Right atrium auricular region (tissue), 2 donors: ENCODE results near the gene TRNT1. TPM values are rescaled to one million over a fixed set of nuclear protein-coding genes. Genes with fewer than 3 reads are reported as not detected.

Experiments used
- DNase-seq: peaks from one replicate; pipeline ENCODE4 v3.0.0-alpha.2; 2019; ENCODE audit warnings: low spot score
- H3K27ac ChIP-seq, 2 donors: fragments of 200-600 bp; sonication (generic); 1 replicate in 1 of 2; 2 replicates in 1 of 2; pipeline ENCODE4 v1.5.1; 2016 to 2019
- H3K27me3 ChIP-seq, 2 donors: fragments of 200-600 bp; sonication (generic); one replicate each; pipeline versions ENCODE4 v1.5.1 to v1.6.0; 2017 to 2019
- H3K36me3 ChIP-seq: fragments of 200-600 bp; sonication (generic); one replicate; pipeline ENCODE4 v1.5.1; 2016
- H3K4me1 ChIP-seq, 2 donors: fragments of 200-600 bp; sonication (generic); one replicate each; pipeline versions ENCODE4 v1.5.1 to v1.6.0; 2017 to 2019
- H3K4me3 ChIP-seq, 2 donors: fragments of 200-600 bp; sonication (generic); 1 replicate in 1 of 2; 2 replicates in 1 of 2; pipeline ENCODE4 v1.5.1; 2017 to 2019; ENCODE audit warnings: mild to moderate bottlenecking in 1 of 2, moderate library complexity in 1 of 2
- H3K9me3 ChIP-seq, 2 donors: fragments of 200-600 bp; sonication (generic); one replicate each; pipeline ENCODE4 v1.5.1; 2019
- total RNA-seq, 2 donors: library from RNA; depleted of rRNA; stranded (reverse); fragments of >200 nt; gene quantifications; one replicate each; pipeline ENCODE4 v1.1.0, GENCODE V29; 2016
- TF ChIP-seq, protein P1 (sequence below), 2 donors: fragments of 200-600 bp; sonication (generic); IDR thresholded peaks; one replicate each; pipeline ENCODE4 v1.5.1; 2019; ENCODE audit warnings: antibody characterized with exemption in 2 of 2

TRNT1 gene
- total RNA-seq, 2 donors from 2014 or later = 5.8 to 7.9 TPM

DNA sequence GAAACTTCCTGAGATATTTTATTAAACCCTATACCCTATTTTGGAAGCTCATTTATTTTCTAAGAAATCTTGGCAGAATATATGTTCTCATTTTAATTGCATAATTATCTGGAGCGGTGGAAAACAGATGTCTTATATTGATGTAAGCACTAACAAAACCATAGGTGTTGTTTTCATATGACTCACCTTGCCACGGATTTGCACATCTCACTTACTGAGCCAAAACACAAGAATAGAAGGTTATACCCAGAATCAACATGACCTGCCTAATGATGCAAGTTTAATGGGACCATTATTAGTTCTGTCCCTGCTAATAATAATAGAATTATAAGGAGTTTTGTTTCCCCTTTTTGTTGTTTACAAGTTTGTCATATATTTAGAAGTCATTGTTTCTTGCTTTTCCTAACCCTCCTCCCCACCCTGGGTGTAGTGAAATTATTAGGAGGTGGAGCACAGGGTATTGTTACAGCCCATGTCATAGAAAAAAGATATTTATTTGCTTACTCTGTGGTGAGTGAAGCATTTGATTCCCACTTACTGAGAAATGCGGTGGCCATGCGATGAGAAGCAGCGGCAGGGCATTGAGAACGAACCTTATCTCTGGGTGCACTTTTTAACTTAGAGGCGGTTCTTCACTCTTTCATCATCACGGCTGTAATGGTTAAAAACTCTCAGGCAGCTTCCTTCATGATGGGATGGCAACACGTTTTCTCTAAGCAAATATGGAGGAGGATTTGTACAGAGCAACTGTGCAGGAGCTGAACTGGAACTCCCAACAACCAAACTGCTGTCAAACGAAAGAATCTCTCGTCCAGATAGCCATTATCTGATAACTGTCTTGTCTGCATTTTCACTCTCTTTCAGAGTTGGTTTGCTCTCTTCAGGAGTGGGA, 17.1 kb upstream of the TRNT1 start:
- Histone ChIP-seq H3K9me3 (no peaks in the 10 kb centered on the region), H3K4me3 (peak overlapping the region; percentile 28 to 37), H3K36me3 (no peaks in the 10 kb centered on the region), H3K27ac (peak overlapping the region; percentile 32 to 55), H3K4me1 (peaks cover 0 to 8% of the 10 kb centered on the region in 2 donors), H3K27me3 (no peaks in the 10 kb centered on the region)
- TF ChIP-seq, protein P1, sequence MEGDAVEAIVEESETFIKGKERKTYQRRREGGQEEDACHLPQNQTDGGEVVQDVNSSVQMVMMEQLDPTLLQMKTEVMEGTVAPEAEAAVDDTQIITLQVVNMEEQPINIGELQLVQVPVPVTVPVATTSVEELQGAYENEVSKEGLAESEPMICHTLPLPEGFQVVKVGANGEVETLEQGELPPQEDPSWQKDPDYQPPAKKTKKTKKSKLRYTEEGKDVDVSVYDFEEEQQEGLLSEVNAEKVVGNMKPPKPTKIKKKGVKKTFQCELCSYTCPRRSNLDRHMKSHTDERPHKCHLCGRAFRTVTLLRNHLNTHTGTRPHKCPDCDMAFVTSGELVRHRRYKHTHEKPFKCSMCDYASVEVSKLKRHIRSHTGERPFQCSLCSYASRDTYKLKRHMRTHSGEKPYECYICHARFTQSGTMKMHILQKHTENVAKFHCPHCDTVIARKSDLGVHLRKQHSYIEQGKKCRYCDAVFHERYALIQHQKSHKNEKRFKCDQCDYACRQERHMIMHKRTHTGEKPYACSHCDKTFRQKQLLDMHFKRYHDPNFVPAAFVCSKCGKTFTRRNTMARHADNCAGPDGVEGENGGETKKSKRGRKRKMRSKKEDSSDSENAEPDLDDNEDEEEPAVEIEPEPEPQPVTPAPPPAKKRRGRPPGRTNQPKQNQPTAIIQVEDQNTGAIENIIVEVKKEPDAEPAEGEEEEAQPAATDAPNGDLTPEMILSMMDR (IDR thresholded peaks at IDR 0.05) = no peak
- no peak for DNase-seq

DNA sequence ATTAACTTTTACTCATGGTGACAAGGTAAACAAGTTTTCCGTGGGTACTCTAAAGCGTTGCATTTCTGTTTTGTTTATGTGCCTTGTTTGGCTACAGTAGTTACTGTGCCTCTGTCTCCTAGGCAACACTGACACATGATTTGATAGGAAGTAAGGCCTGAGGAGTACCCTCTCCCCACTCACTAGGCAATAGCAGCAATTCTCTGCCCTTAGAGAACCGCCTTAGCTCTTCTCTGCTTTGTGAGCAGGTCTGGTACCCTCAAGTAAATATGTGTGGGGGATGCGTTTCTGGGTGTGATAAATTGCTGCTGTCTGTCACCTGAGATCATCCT, 16.5 kb upstream of the TRNT1 start, which contains the start of gene IL5RA:
Gene IL5RA, minus strand, starts transcription at position 76 of the 332 bp plus-strand sequence. CDS start 5,390 bp downstream, outside the sequence.
- peaks cover 0 to 8% of the 10 kb centered on the region in 2 donors for H3K4me1 ChIP-seq
- no peaks in the 10 kb centered on the region for H3K9me3 ChIP-seq
- TF ChIP-seq, protein P1 (IDR thresholded peaks at IDR 0.05) = no peak
- H3K27ac ChIP-seq = peak within 1 kb of the TSS; percentile 32 to 55
- DNase-seq = no peak
- H3K27me3 ChIP-seq = no peaks in the 10 kb centered on the region
- peak within 1 kb of the TSS; percentile 28 to 37 for H3K4me3 ChIP-seq
- H3K36me3 ChIP-seq = no peaks in the 10 kb centered on the region

DNA sequence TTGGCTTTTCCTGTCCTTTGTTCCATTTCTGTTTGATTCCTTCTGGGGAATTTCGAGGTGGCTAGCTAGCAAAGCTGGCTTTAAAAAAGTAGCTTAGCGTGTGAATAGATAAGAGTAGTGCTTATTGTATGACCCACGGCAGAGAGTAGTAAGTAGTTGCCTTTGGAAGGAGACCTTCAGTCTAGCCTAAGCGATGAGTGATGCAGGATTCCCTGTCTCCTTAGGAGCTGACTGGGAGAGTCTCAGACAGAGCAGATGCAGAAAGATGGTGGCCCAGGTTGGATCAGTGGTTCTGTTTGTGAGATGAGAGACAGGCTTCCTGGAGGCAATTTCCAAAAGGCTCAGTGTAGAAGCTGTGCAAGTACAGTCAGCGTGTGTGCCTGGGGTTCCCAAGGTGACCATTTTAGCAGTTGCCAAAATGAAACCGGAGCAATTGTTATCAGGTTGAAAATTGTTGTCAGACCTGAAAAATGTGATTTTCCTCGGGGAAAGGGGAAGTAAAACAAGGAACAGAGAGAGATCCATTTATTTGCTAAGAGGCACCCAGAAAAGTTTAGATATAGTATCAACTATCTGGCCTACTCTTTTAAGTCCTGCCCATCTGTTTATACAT, 15.9 kb upstream of the TRNT1 start:
- no peak for DNase-seq
- Histone ChIP-seq H3K27me3 (no peaks in the 10 kb centered on the region), H3K36me3 (no peaks in the 10 kb centered on the region), H3K4me1 (peaks cover 0 to 8% of the 10 kb centered on the region in 2 donors), H3K4me3 (no peak overlapping the region), H3K9me3 (no peaks in the 10 kb centered on the region), H3K27ac (peak overlapping the region; percentile 32 to 55)
- TF ChIP-seq, protein P1 (IDR thresholded peaks at IDR 0.05) = no peak

DNA sequence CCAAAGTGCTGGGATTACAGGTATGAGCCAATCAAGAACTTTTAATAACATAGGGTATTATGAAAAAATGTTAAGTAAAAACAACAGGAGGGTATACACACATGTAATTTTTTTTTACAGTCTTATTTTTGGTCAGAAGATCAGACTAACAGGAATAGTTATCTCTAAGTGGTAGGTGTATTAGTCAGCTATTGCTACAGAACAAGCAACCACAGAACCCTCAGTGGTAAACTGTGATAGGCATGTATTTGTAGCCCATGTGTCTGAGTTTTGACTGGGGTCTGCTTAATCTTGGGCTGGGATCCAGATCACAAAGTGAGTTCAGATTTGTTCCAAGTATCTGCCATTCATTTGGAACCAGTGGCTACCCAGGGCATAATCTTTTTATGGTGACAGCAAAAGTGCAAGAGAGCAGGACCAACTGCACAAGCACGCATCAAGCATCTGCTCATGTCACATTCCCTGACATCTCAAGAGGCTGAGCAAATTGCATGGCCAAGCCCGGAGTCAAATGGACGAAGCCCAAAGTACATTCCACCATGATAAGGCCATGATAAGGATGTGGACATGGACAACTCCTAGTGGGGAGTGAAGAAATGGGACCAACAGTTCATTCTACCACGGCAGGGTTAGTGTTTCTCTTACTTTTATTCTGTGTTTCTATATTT, 13.6 kb upstream of the TRNT1 start:
- H3K9me3 ChIP-seq = no peaks in the 10 kb centered on the region
- peaks cover 0 to 8% of the 10 kb centered on the region in 2 donors for H3K4me1 ChIP-seq
- TF ChIP-seq, protein P1 (IDR thresholded peaks at IDR 0.05) = no peak
- no peak for DNase-seq
- no peak overlapping the region for H3K4me3 ChIP-seq
- H3K27ac ChIP-seq = no peak overlapping the region
- H3K27me3 ChIP-seq = no peaks in the 10 kb centered on the region
- no peaks in the 10 kb centered on the region for H3K36me3 ChIP-seq

DNA sequence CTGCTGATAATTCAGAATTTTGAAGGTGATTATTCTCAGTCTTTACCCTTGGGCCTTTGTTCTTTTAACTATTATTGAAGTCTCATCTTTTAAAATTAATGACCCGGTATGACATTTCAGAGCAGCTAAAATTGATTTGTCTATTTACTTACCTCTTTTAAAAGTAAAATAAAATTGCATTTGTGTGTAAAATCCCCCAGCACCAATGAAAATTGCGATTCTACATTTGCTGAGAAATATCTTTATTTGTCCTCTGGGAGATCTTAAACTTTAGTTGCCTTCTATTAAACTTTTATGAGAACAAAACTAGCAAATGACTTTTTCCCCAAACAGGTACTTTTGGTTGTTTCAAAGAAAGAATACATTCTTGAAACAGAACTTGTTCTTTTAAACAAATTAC, 9.1 kb upstream of the TRNT1 start:
- no peak overlapping the region for H3K4me3 ChIP-seq
- DNase-seq = no peak
- no peaks in the 10 kb centered on the region for H3K9me3 ChIP-seq
- no peaks in the 10 kb centered on the region for H3K27me3 ChIP-seq
- H3K27ac ChIP-seq = no peak overlapping the region
- TF ChIP-seq, protein P1 (IDR thresholded peaks at IDR 0.05) = no peak
- H3K36me3 ChIP-seq = no peaks in the 10 kb centered on the region
- no peaks in the 10 kb centered on the region for H3K4me1 ChIP-seq
